ENCODE measurements around the gene LRFN3.
"Not testable (repeated sequence)": the region's sequence is repeated elsewhere in the genome, so short reads cannot be mapped to it uniquely, and the experiment has no call there.

The LRFN3 gene, protein sequence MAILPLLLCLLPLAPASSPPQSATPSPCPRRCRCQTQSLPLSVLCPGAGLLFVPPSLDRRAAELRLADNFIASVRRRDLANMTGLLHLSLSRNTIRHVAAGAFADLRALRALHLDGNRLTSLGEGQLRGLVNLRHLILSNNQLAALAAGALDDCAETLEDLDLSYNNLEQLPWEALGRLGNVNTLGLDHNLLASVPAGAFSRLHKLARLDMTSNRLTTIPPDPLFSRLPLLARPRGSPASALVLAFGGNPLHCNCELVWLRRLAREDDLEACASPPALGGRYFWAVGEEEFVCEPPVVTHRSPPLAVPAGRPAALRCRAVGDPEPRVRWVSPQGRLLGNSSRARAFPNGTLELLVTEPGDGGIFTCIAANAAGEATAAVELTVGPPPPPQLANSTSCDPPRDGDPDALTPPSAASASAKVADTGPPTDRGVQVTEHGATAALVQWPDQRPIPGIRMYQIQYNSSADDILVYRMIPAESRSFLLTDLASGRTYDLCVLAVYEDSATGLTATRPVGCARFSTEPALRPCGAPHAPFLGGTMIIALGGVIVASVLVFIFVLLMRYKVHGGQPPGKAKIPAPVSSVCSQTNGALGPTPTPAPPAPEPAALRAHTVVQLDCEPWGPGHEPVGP

DNA sequence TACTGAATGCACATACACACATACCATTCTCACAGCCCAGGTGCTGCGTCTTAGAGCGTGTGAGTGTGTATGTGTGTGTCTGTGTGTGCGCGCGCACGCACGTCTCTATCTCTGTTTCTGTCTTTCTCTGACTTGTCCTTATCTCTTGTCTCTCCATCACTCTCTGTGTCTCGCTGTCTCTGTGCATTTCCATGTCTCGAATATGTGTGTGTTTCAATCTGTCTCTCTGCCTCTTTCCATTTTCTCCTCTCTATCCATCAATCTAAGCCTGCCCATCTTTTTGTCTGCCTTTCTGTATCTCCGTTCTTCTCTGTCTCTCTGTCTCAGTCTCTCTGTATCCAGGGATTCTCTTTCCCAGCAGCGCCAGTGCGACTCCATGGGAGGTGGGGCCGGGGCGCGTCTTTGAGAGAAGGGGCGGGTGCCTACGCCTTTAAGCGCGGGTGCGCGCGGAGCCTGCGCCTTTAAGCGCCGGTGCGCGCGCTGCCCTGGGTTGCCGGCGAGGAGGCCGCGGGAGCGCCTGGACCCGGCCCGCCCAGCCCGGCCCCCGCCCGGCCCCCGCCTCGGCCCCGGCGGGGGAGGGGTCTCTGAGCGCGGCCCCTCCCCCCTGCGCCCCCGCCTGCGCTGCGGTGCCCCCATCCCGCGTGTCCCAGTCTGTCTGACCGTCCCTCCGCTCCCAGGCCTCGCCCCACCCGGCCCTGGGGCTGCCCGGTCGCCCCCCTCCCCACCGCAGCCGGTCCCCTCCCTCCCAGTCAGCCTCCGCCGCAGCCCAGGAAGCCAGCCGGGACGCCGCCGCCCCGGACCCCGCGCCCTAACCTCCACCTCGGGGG is at the start of gene LRFN3:
Gene LRFN3 (plus strand): TSS at position 464 of the 827 bp plus-strand sequence. CDS start 3,052 bp downstream, outside the sequence.
- DNase-seq (ENCODE audit: low read depth in 2 of 2), result peak; percentile 48 to 51

DNA sequence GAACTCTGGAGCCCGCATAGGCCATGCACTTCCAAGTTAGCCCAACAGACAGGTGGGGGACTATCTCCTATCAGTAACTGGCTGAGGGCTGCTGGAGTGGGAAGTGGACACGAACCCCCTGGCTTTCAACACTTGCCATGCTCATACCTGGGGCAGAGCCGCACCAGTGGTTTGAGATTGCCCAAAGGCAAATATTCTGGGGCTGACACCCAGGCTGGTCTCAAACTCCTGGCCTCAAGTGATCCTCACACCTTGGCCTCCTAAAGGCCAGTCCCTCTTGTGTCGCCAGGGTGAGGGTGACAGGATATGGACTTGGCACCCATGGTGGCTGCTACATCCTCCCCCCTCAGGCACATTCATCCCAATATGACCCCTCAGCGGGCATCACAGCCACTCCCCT is 49.0 kb upstream of the LRFN3 start:
- no peak for DNase-seq (ENCODE audit: low read depth in 2 of 2)

DNA sequence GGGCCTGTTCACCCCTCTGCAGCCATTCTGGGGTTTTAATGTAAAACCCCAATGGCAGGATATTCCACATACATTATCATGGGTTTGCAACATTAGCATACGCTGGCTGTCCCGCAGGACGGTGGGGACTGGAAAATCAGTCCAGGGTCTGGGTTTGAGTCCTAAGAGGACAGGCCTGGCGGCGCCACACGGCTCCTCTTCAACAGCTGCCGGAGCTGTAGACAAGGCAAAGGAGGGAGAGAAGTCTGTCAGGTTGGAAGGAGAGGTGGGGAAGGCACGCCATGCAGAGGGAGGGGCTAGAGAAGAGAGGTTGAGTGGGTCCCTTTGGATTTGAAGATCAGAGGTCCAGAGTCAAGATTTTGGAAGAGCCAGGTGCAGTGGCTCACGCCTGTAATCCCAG is 47.8 kb upstream of the LRFN3 start:
- DNase-seq (ENCODE audit: low read depth in 2 of 2), result no peak

DNA sequence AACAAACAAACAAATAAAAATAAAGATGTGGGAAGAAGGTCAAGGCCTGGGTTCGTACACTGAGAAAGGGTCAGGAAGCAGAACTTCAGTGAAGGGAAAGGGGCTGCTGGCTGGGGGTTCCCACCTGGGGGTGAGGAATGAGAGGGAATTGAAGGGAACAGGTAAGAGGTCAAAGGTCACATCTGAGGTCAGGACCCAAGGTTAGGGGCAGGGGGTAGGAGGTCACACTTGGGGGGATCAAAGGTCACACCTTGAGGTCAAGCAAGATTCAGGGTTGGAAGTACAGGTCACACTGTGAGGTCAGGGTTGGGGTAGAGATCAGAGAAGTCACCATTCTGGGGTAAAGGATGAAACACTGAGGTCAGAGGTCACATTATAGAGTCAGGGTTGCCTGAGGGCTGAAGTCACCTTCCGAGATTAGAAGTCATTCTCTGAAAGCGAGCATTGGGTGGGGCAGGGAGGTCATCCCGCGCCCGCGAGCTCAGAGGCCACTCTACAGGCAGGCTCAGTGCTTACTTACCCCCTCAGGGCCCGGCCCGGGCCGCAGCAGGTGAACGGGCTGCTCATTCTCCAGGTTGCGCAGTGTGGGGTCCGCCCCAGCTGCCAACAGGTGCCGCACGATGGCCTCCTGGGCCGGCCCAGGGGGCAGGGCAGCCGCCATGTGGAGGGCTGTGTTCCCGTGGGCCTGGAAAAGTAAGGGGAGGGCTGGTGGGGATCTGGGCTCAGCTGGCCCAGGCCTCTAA is 46.6 kb upstream of the LRFN3 start:
- DNase-seq (ENCODE audit: low read depth in 2 of 2), result no peak

DNA sequence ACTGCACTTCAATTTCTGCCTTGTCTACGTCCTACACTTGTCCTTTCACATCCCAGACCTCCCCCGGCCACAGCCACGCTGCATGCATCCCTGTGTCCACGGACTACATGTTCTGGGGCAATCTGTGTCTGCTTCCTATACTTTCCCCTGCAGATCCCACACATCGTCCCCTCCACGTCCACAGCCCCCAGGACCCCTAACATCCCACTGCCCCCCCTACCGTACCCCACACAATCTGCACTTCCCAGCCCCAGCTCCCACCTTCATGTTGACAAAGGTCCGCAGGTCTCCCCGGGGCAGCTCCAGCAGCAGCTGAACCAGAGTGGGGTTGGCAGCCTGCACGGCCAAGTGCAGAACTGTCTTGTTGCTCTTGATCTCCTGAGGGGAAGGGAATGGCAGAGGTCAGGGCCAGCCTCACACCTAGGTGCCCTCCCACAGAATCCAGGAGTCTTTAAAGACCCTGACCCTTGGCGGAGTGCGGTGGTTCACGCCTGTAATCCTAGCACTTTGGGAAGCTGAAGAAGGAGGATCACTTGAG is 46.0 kb upstream of the LRFN3 start:
- no peak for DNase-seq (ENCODE audit: low read depth in 2 of 2)

DNA sequence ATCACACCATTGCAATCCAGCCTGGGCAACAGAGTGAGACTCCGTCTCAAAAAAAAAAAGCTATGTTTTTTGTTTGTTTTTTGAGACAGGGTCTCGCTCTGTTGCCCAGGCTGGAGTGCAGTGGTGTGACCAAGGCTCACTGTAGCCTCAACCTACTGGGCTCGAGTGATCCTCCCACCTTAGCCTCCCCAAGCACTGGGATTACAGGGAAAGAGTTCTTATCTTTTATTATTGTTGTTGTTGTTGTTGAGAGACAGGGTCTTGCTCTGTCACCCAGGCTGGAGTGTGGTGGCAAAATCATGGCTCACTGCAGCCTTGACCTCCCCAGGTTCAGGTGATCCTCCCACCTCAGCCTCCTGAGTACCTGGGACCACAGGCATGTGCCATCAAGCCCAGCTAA is 44.4 kb upstream of the LRFN3 start:
- DNase-seq (ENCODE audit: low read depth in 2 of 2), result not testable (repeated sequence)

DNA sequence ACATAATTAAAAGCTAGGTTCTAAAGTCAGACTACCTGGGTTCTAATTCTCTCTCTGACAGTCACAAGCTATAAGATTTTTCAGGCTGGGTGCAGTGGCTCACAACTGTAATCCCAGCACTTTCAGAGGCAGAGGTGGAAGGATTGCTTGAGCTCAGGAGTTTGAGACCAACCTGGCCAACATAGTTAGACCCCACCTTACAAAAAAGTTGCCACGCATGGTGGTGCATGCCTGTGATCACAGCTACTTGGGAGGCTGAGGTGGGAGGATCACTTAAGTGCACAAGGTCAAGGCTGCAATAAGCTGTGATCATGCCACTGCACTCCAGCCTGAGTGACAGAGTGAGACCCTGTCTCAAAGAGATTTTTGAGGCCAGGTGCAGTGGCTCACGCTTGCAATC is 41.8 kb upstream of the LRFN3 start:
- no peak for DNase-seq (ENCODE audit: low read depth in 2 of 2)

DNA sequence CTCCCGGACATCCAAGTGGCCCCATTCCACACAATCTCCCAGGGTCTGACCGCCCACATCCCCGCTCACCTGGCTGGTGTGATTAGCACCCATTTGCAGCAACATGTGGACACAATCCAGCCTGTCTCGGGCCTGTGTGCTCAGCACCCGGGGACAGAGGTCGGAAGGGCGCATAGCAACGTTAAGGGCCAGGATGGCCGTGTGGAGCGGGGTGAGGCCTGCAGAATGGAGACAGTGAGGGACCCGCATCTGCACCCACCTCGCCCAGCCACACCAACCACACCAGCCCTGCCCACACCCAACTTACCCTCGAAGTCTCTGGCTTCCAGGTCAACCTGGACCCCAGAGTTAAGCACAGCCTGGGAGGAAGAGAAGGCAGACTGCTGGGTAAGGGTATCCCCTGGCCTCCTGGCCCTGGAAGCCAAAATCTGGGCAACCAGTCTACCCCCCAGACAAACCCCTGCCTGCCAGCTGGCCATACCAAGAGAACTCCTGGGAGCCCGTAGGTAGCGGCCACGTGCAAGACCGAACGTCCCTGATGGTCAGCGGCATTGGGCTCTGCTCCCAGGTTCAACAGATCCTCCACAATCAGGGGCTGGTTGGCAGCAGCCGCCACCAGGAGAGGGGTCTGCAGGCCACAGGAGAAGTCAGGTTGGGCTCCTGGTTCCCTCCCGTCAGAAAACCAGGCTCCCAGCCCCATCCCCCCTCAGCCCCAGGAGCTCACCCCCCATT is 40.1 kb upstream of the LRFN3 start:
- DNase-seq (ENCODE audit: low read depth in 2 of 2), result no peak

DNA sequence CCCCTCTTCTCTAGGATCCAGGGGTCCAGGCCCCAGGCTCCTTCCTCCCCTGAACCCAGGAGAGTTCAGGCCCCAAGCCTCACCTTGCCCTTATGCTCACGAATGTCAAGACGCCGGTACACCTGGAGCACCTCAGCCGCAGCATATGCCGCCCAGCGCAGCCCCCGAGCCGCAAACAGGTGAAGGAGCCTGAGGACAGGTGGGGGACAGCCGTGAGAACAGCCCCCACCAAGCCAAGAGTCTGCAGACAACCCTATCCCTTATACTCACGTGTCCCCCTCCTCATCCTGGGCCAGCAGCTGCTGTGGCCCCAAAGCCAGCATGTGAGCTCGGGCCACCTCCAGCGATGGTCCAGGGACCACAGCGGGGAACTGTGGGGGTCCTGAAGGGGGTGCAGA is 39.5 kb upstream of the LRFN3 start:
- no peak for DNase-seq (ENCODE audit: low read depth in 2 of 2)

DNA sequence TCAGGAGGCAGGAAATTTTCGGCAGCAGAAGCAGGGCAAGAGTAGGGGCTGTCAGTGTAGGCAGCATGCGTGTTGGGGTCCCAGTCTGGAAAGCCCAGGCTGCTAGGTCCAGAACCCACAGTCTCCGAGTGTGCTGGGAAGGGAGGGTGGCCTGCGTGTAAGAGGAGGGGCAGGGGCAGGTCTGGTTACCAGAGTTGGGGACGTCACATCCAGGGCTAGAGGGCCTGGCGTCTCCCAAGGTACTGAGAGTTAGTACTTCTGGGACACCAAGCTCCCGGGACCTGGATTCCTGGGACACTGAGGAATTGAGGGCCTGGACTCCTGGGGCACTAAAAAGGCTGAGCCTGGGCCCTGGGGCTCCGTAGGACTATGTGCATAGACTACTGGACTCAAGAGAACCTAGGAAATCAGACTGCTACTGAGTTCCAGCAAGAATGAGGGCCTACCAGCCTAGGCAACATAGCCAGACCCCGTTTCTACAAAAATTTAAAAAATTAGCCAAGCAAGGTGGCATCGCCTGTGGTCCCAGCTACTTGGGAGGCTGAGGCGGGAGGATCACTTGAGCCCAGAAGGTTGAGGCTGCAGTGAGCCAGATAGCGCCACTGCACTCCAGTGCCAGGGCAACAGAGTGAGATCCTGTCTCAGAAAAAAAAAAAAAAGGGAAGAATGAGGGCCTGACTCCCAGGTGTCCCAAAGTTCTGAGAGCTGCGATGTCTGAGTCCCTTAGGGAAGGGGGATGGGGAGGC is 38.3 kb upstream of the LRFN3 start:
- no peak for DNase-seq (ENCODE audit: low read depth in 2 of 2)

DNA sequence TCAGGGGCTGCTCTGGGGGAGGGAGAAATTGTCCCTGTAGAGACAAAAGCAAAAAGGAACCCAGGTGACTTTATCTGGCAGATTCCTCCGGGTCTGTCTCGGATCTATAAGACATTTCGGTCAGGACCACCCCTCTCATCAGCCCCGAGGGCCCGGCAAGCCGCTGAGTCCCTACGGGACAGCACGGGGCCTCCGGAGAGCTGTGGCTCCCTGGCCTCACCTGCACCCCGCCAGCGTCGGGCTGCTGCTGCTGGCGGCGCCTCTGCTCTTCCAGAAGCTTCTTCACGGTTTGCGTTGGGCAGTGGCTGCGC is 37.7 kb upstream of the LRFN3 start:
- DNase-seq (ENCODE audit: low read depth in 2 of 2), result no peak

DNA sequence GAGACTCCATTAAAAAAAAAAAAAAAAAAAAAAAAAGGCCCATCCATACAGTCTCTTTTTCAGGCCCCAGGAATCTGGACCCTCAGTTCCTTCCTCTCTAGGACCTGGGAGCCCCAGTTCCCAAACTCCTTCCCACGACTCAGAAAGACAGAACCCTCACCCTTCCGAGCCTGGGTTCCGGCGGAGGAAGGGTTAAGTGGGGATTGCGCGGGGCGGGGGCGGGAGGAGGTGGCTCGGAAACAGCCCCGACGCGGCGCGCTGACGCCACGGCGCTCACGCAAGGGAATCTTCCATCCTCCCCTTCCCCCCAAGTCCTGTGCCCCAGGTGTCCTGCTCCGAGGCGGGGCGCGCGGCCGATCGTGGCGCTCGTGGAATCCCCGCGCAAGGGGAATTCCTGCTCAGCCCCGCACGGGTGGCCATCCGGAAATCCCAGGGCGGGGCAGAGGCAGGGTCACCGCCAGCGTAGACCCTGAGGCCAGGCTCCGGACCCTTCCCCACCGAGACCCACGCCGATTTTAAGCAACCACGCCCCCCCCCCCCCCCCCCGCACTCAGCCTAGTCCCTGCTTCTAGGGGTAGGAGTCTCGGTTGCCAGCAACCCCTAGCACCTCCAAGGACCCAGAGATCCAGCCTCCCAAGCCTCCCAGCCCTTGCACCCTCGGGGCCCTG is 36.5 kb upstream of the LRFN3 start:
- DNase-seq (ENCODE audit: low read depth in 2 of 2), result peak; percentile 84 to 86

DNA sequence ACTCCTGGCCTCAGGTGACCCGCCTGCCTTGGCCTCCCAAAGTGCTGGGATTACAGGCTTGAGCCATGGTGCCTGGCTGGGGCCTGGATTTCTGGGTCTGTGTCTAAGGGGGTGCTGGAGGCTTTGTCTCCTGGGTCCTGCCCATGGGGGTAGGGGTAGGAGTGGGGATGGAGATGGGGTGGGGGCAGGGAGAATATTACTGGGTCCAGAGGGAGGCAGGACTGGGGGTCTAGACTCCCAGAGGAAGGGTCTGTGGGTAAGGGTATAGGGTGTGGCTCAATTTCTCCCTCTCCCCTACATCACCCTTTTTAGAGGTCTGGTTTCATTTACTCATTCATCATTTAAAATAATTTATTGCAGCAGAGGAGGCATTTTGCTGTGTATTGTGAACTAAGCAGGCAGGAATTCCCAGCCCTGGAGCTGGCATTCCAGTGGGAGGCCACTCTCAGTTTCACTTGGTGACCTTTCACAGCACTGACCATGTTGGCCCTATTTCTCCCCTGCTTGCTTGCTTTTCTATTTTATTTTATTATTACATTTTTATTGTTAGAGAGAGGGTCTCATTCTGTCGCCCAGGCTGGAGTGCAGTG is 35.0 kb upstream of the LRFN3 start:
- no peak for DNase-seq (ENCODE audit: low read depth in 2 of 2)

DNA sequence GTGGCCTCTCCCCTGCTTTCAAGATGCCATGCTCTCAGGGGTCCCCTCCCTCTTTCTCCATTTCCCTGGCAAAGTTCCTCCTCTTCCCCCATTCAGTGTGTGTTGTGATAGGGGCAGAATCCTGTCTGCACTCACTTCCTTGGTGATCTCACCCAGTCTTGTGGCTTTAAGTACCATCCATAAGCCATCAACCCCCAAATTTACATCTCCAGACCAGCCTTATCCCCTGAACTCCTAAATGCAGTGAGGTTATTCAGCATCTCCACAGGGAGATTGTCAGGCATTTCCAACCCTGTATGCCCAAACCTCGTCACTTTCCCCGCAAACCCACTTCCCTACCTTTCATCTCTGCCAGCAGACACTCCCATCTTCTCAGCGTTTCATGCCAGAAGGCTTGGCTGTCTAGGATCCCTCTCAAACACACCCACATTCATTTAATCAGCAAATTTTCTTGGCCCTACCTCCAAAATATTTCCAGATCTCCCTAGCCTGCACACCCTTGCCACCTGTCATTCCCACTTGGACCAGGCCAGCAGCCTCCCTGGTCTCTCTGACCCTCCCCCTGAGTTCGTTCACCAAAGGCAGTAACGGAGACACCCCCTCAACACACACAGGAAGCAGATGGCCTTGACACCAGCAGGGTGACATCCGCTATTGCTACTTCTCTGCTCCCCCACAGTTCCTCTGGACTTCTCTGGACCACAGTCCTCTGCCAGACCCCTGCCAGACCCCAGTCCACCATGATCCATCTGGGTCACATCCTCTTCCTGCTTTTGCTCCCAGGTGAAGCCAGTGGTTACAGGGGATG is 34.1 kb upstream of the LRFN3 start, which contains the start of gene HCST:
Gene HCST (plus strand): TSS at position 676 of the 808 bp plus-strand sequence. CDS start 65 bp downstream, at position 741.
- DNase-seq (ENCODE audit: low read depth in 2 of 2), result peak in 1 of 2 donors; percentile 19

DNA sequence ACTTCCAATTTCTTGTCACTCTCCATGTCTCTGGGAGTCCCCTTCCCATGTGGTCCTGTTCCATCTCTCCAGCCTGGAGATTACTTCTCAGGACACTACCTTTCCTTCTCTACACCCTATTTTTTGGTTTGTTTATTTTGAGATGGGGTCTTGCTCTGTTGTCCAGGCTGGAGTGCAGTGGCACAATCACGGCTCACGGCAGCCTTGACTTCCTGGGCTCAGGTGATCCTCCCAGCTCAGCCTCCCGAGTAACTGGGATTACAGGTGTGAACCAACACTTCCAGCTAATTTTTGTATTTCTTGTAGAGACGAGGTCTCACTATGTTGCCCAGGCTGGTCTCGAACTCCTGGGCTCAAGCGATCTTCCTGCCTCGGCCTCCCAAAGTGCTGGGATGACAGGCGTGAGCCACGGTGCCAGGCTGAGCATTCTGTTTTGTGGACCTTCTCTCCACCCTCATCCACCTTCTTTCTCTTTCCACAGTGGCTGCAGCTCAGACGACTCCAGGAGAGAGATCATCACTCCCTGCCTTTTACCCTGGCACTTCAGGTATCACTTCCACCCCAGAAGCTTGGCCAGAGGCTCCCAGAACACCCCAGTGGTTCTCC is 33.2 kb upstream of the LRFN3 start:
- DNase-seq (ENCODE audit: low read depth in 2 of 2), result no peak

DNA sequence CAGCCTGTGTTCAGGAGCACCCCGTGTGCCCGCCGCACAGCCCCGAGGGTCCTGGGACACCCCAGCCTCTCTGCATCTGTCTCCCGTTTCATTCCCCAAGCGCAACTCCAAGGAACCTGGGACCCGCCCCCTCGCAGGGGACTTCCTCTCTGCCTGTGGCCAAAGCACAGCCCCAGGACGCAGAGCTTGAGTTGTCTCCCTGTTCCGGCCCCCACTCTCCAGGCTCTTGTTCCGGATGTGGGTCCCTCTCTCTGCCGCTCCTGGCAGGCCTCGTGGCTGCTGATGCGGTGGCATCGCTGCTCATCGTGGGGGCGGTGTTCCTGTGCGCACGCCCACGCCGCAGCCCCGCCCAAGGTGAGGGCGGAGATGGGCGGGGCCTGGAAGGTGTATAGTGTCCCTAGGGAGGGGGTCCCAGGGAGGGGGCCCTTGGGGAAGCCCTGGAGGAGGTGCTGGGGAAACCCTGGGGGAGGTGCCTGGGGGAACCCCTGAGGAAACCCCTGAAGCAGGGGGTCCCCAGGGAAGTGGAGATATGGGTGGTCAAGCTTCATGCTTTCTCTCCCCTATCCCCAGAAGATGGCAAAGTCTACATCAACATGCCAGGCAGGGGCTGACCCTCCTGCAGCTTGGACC is 32.5 kb upstream of the LRFN3 start:
- DNase-seq (ENCODE audit: low read depth in 2 of 2), result peak; percentile 82 to 88

DNA sequence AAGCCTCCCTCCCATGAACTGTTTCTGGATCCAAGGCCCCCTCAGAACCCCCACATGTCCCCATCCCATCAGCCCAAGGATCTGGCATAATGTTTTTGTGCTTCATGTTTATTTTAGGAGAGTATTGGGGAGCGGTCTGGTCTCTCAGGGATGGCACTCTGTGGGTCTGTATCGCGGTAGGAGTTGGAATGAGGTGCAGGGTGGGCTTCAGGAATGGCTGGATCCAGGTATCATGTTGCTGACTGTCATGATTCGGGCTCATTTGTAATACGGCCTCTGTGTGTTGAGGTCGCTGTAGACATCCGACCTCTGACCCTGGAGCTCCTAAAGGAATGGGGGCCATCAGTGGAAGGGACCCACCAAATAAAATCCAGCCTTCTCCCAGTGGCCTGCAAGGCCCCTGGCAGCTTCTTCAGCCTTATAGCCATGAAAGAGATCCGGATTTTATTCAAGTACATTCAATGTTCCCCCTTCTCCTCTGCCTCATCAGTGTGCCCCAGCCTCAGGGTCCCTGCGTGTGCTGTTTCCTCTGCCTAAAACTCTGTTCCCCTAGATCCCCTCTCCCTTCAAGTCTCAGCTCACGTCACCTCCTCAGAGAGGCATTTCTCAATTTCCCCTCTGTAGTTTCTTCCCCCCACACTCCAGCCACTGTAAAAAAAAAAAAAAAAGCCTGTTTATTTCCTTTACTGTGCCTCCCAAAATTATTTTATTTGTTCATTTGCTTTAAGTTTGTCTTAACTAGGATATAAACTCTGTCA is 31.7 kb upstream of the LRFN3 start:
- DNase-seq (ENCODE audit: low read depth in 2 of 2), result no peak

Measured in stimulated activated CD8-positive, alpha-beta memory T cell treated with anti-CD3 and anti-CD28 coated beads, Interleukin-2, amount 100 ng/mL, for 48 hours (primary cell).